SU-DHL-6 (cell line): ENCODE data around the gene NOS3.

ENCODE experiments used
- H2AFZ ChIP-seq: fragments of 200-600 bp; sonication (generic); 2 replicates; pipeline ENCODE4 v1.6.1; 2014; ENCODE audit warnings: low read depth, mild to moderate bottlenecking, moderate library complexity, mixed read lengths, antibody characterized with exemption, low read length; ENCODE audit not compliant: severe bottlenecking
- H3F3A ChIP-seq: fragments of 200-600 bp; shearing (Covaris generic); 2 replicates; pipeline ENCODE4 v1.6.0; 2016; ENCODE audit warnings: antibody characterized with exemption, mild to moderate bottlenecking; ENCODE audit not compliant: insufficient read depth
- H3K27ac ChIP-seq: fragments of 200-600 bp; sonication (generic); 2 replicates; pipeline ENCODE4 v1.5.1; 2016; ENCODE audit warnings: low read depth, mild to moderate bottlenecking, low read length, moderate library complexity, mixed read lengths
- H3K27me3 ChIP-seq: fragments of 200-600 bp; sonication (generic), shearing (Covaris generic); 2 replicates; pipeline ENCODE4 v1.6.0; 2014; ENCODE audit warnings: mild to moderate bottlenecking, low read length
- H3K36me3 ChIP-seq: fragments of 200-600 bp; sonication (generic); 2 replicates; pipeline ENCODE4 v1.6.1; 2014; ENCODE audit warnings: mild to moderate bottlenecking, low read length, mixed read lengths
- H3K4me2 ChIP-seq: fragments of 300-600, 200-600 bp; shearing (Covaris generic), sonication (generic); 2 replicates; pipeline ENCODE4 v1.6.0; 2014; ENCODE audit warnings: low read length, low read depth, mild to moderate bottlenecking; ENCODE audit not compliant: poor library complexity, severe bottlenecking
- H3K4me3 ChIP-seq: fragments of 200-600 bp; sonication (generic); 2 replicates; pipeline ENCODE4 v1.5.1; 2014; ENCODE audit warnings: antibody characterized with exemption, low read length, mild to moderate bottlenecking, mixed read lengths; ENCODE audit not compliant: insufficient read depth, poor library complexity, severe bottlenecking
- H3K79me2 ChIP-seq: fragments of 200-600 bp; sonication (generic); 2 replicates; pipeline ENCODE4 v1.6.1; 2014; ENCODE audit warnings: mild to moderate bottlenecking, low read length, moderate library complexity; ENCODE audit not compliant: insufficient read depth
- H3K9ac ChIP-seq: fragments of 200-600 bp; sonication (generic); 2 replicates; pipeline ENCODE4 v1.7.0; 2014; ENCODE audit warnings: mild to moderate bottlenecking, low read length
- H3K9me2 ChIP-seq: fragments of 200-600 bp; sonication (generic); replicated peaks from 2 replicates; pipeline ENCODE4 v1.6.1; 2014; ENCODE audit warnings: low read length; ENCODE audit not compliant: insufficient read depth
- H3K9me3 ChIP-seq: fragments of 200-600 bp; sonication (generic); 2 replicates; pipeline ENCODE4 v1.6.1; 2014; ENCODE audit warnings: low read length, mixed read lengths; ENCODE audit not compliant: insufficient read depth
- H4K20me1 ChIP-seq: fragments of 200-600 bp; sonication (generic); 2 replicates; pipeline ENCODE4 v1.6.1; 2014; ENCODE audit warnings: low read depth, mild to moderate bottlenecking, antibody characterized with exemption, low read length, moderate library complexity, mixed read lengths
- EZH2phosphoT487 ChIP-seq: fragments of 200-600 bp; sonication (generic), shearing (Covaris generic); conservative IDR thresholded peaks from 2 replicates; pipeline ENCODE4 v1.6.1; 2018; ENCODE audit warnings: mild to moderate bottlenecking, antibody characterized with exemption, low read length, moderate library complexity, mixed read lengths
- TF ChIP-seq, protein P1 (sequence below): fragments of 200-600 bp; sonication (generic); IDR thresholded peaks from one replicate; pipeline ENCODE4 v1.5.1; 2017; ENCODE audit warnings: antibody characterized with exemption, mild to moderate bottlenecking, low read length, moderate library complexity; ENCODE audit not compliant: insufficient read depth, poor library complexity, severe bottlenecking

NOS3 gene

DNA sequence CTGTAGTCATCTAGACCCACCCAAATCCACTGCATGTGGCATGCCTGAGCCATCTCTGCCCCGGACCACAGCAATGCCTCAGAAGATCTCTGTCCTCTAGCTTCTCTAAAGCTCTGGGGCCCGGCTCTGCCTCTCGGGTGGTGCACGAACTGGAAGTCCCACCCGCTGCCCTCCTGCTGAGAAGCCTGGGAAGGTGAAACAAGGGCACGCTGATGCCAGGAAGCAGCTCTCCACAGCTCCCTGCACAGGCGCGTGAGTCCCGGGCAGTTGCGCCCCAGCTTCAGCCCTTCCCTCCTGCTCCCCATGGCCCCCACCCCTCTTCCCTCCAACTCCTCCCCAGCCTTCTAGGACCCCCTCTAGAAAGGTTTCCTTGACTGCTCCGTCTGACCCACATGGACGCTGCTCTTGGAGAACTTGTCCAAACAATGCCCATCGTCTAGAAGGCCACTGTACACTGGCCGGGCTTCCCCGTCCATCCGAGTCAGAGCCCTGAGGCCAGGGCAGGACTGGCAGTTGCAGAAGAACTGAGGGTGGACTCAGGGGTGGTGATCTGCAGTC, 25.5 kb upstream of the NOS3 start:
- TF ChIP-seq, protein P1, sequence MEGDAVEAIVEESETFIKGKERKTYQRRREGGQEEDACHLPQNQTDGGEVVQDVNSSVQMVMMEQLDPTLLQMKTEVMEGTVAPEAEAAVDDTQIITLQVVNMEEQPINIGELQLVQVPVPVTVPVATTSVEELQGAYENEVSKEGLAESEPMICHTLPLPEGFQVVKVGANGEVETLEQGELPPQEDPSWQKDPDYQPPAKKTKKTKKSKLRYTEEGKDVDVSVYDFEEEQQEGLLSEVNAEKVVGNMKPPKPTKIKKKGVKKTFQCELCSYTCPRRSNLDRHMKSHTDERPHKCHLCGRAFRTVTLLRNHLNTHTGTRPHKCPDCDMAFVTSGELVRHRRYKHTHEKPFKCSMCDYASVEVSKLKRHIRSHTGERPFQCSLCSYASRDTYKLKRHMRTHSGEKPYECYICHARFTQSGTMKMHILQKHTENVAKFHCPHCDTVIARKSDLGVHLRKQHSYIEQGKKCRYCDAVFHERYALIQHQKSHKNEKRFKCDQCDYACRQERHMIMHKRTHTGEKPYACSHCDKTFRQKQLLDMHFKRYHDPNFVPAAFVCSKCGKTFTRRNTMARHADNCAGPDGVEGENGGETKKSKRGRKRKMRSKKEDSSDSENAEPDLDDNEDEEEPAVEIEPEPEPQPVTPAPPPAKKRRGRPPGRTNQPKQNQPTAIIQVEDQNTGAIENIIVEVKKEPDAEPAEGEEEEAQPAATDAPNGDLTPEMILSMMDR = no peak
- TF ChIP-seq EZH2phosphoT487 = no peak
- Histone ChIP-seq H3K9ac (no peak overlapping the region), H3K27ac (no peak overlapping the region), H3F3A (no peaks in the 10 kb centered on the region), H3K36me3 (no peaks in the 10 kb centered on the region), H3K9me2 (no peaks in the 10 kb centered on the region), H3K27me3 (no peaks in the 10 kb centered on the region), H2AFZ (no peak overlapping the region), H3K4me2 (no peak overlapping the region), H3K79me2 (no peaks in the 10 kb centered on the region), H3K9me3 (no peaks in the 10 kb centered on the region), H4K20me1 (no peaks in the 10 kb centered on the region), H3K4me3 (no peak overlapping the region)

DNA sequence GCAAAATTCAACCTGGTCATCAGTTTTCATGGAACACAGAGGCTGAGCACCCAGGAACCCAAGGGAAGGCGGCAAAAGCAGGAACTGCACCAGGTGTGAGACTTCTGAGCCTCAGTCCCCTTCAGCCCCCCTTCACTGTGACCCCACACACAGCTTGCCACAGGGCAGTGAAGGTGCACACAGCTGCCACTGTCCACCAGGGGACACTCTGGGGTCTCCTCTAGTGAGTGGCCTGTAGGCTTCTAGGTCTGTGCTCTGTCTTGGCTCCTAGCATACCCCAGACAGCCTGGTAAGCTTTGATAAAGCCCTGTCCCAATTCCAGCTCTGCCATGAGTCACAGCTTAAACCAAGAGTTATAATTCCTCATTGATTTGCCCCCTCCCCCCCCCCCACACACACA, 24.8 kb upstream of the NOS3 start:
- no peaks in the 10 kb centered on the region for H3K79me2 ChIP-seq
- no peaks in the 10 kb centered on the region for H3F3A ChIP-seq
- H3K4me2 ChIP-seq = no peak overlapping the region
- TF ChIP-seq, protein P1 = no peak
- TF ChIP-seq EZH2phosphoT487 = no peak
- H3K9me2 ChIP-seq = no peaks in the 10 kb centered on the region
- no peak overlapping the region for H3K4me3 ChIP-seq
- no peaks in the 10 kb centered on the region for H3K27me3 ChIP-seq
- H2AFZ ChIP-seq = no peak overlapping the region
- H3K27ac ChIP-seq = no peak overlapping the region
- H3K36me3 ChIP-seq = no peaks in the 10 kb centered on the region
- H3K9me3 ChIP-seq = no peaks in the 10 kb centered on the region
- no peaks in the 10 kb centered on the region for H4K20me1 ChIP-seq
- no peak overlapping the region for H3K9ac ChIP-seq

DNA sequence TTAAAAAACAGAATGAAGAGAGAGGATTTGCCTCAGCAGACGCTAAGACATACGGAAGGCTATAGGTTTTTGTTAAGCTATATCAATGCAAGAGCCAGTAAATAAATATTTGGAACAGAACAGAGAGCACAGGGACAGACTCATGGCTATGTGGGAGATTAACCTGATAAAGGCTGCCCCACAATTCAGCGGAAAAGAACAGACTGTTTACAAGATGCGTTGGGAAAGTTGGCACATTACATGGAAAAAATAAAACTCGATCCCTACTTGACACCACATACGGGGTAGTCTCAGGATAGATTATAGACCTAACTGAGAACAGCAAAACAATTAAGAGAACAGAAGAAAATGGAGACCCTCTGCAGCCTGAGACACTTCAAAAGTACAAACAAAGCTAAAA, 23.5 kb upstream of the NOS3 start:
- Histone ChIP-seq H3K4me3 (no peak overlapping the region), H3F3A (no peaks in the 10 kb centered on the region), H3K9me3 (no peaks in the 10 kb centered on the region), H3K79me2 (no peaks in the 10 kb centered on the region), H3K4me2 (no peak overlapping the region), H3K27me3 (no peaks in the 10 kb centered on the region), H3K9ac (no peak overlapping the region), H3K36me3 (no peaks in the 10 kb centered on the region), H3K27ac (no peak overlapping the region), H4K20me1 (no peaks in the 10 kb centered on the region), H2AFZ (no peak overlapping the region), H3K9me2 (no peaks in the 10 kb centered on the region)
- TF ChIP-seq, protein P1 = no peak
- no peak for TF ChIP-seq EZH2phosphoT487
